Panc1 (cell line): ENCODE measurements around the gene SLC44A1. TPM values are rescaled to one million over a fixed set of nuclear protein-coding genes. Genes with fewer than 3 reads are reported as not detected.

Source experiments
- ATAC-seq: fragments of 200-7000 bp; cut with Tn5 transposase; 2 replicates; pipeline ENCODE4 v1.9.1; 2020; ENCODE audit warnings: mild to moderate bottlenecking, moderate library complexity
- BruUV-seq: library from RNA; stranded (reverse); fragments of 400-500 nt; replicated peaks from 2 replicates; lab custom pipeline; 2021; lab: Mats Ljungman, UMichigan
- CTCF ChIA-PET: fragments of 300-600 bp; sonication (Branson Sonifier 250); formaldehyde crosslinking; loops from one replicate; lab custom pipeline; 2022; ENCODE audit warnings: antibody characterized with exemption; lab: Charles Lee
- POLR2A ChIA-PET: fragments of 300-600 bp; sonication (Branson Sonifier 250); formaldehyde crosslinking; loops from one replicate; lab custom pipeline; 2022; ENCODE audit warnings: antibody characterized with exemption; lab: Charles Lee
- DNase-seq: peaks from one replicate; pipeline ENCODE4 v3.0.0-alpha.2; 2010; ENCODE audit warnings: low read depth, low spot score
- H3K27ac ChIP-seq: 2 replicates; pipeline ENCODE4 v1.5.1; 2011; ENCODE audit warnings: mild to moderate bottlenecking, low read length, inconsistent platforms
- H3K27me3 ChIP-seq: fragments of 200-500 bp; sonication (Bioruptor generic); 2 replicates; pipeline ENCODE4 v1.6.0; 2014; ENCODE audit warnings: low read length, inconsistent platforms; ENCODE audit not compliant: control insufficient read depth, insufficient read depth
- H3K36me3 ChIP-seq: fragments of 200-500 bp; sonication (Bioruptor generic); 2 replicates; pipeline ENCODE4 v1.5.1; 2014; ENCODE audit warnings: inconsistent platforms, mild to moderate bottlenecking, low read length, moderate library complexity; ENCODE audit not compliant: control insufficient read depth, insufficient read depth
- H3K4me1 ChIP-seq: 2 replicates; pipeline ENCODE4 v1.5.1; 2011; ENCODE audit warnings: inconsistent platforms, mild to moderate bottlenecking, low read length, moderate library complexity; ENCODE audit not compliant: control insufficient read depth, insufficient read depth
- H3K4me3 ChIP-seq, 2 experiments: 2 replicates each; pipeline ENCODE4 v1.5.1; 2011 to 2012; ENCODE audit warnings: low read depth in 2 of 2, low read length in 2 of 2, mild to moderate bottlenecking in 2 of 2, inconsistent platforms in 1 of 2, moderate library complexity in 1 of 2
- H3K9me3 ChIP-seq: fragments of 200-500 bp; sonication (Bioruptor generic); 2 replicates; pipeline ENCODE4 v1.5.1; 2014; ENCODE audit warnings: low read depth, mild to moderate bottlenecking, inconsistent platforms, low read length, moderate library complexity; ENCODE audit not compliant: control insufficient read depth, insufficient read depth
- POLR2AphosphoS5 ChIP-seq: IDR thresholded peaks from 2 replicates; pipeline ENCODE4 v1.6.1; 2012; ENCODE audit warnings: mild to moderate bottlenecking, low read depth, low read length, moderate library complexity
- SIN3A ChIP-seq: IDR thresholded peaks from 2 replicates; pipeline ENCODE4 v1.6.1; 2012; ENCODE audit warnings: low read depth, mild to moderate bottlenecking, low read length, moderate library complexity, borderline replicate concordance; ENCODE audit not compliant: insufficient read depth
- TCF7L2 ChIP-seq: IDR thresholded peaks from 2 replicates; pipeline ENCODE4 v1.6.1; 2011; ENCODE audit warnings: mild to moderate bottlenecking, low read depth, low read length, inconsistent platforms
- in situ Hi-C: cut with HindIII; loops from 2 replicates; pipeline ENCODE4 v1.10.0; 2016; ENCODE audit warnings: low sequenced_read_pairs, low pct_unique_long_range_greater_than_20kb
- intact Hi-C: fragments of 100-400 bp; cut with micrococcal nuclease; formaldehyde crosslinking; loops from one replicate; pipeline ENCODE4 v1.10.0; 2022; ENCODE audit not compliant: unreplicated experiment
- total RNA-seq: library from RNA; stranded (reverse); gene quantifications from one replicate; pipeline ENCODE4 v1.2.1, GENCODE V29; 2021; ENCODE audit not compliant: unreplicated experiment
- TF ChIP-seq, protein P1 (sequence below): fragments of 450-650 bp; IDR thresholded peaks from 2 replicates; pipeline ENCODE4 v1.5.1; 2017; ENCODE audit warnings: mild to moderate bottlenecking
- TF ChIP-seq, protein P2 (sequence below), 2 experiments: IDR thresholded peaks; 2 replicates each; pipeline ENCODE4 v1.6.1; 2011 to 2012; ENCODE audit warnings: low read depth in 2 of 2, control low read depth in 1 of 2, low read length in 1 of 2, mild to moderate bottlenecking in 1 of 2, moderate library complexity in 1 of 2; ENCODE audit not compliant: insufficient read depth in 1 of 2

The SLC44A1 gene
- total RNA-seq, 1 experiment from 2014 or later: 8.7 TPM

DNA sequence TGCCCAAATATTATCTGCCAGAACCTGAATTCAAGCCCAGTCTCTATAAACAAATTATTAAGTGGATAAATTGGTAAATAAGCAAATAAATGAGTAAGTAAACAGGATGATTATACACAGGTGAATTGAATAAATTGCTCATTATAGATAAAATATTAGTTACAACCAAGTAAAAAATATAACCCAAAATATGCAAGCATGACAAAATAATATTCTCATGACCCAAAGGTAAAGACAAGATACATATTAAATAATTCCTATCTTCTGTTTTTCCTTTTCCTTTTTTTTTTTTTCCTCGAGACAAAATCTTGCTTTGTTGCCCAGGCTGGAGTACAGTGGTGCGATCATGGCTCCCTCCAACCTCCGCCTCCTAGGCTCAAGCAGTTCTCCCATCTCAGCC lies 182.2 kb downstream of the SLC44A1 start:
- in situ Hi-C loops: no loop called here
- H3K27me3 ChIP-seq: no peaks in the 10 kb centered on the region
- no TSS peak for BruUV-seq
- no peaks in the 10 kb centered on the region for H3K9me3 ChIP-seq
- no peaks in the 10 kb centered on the region for H3K4me1 ChIP-seq
- no peaks in the 10 kb centered on the region for H3K36me3 ChIP-seq
- ChIA-PET POLR2A (no interaction called here), CTCF (no interaction called here)
- H3K27ac ChIP-seq: no peak overlapping the region
- intact Hi-C loops: loop anchor here (10.0 kb wide), 1 partner anchor 108 kb away; no protein-coding TSS in a partner anchor
- TF ChIP-seq, protein P1, sequence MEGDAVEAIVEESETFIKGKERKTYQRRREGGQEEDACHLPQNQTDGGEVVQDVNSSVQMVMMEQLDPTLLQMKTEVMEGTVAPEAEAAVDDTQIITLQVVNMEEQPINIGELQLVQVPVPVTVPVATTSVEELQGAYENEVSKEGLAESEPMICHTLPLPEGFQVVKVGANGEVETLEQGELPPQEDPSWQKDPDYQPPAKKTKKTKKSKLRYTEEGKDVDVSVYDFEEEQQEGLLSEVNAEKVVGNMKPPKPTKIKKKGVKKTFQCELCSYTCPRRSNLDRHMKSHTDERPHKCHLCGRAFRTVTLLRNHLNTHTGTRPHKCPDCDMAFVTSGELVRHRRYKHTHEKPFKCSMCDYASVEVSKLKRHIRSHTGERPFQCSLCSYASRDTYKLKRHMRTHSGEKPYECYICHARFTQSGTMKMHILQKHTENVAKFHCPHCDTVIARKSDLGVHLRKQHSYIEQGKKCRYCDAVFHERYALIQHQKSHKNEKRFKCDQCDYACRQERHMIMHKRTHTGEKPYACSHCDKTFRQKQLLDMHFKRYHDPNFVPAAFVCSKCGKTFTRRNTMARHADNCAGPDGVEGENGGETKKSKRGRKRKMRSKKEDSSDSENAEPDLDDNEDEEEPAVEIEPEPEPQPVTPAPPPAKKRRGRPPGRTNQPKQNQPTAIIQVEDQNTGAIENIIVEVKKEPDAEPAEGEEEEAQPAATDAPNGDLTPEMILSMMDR: no peak
- TF ChIP-seq SIN3A: no peak
- no peak for TF ChIP-seq POLR2AphosphoS5
- TF ChIP-seq, protein P2, sequence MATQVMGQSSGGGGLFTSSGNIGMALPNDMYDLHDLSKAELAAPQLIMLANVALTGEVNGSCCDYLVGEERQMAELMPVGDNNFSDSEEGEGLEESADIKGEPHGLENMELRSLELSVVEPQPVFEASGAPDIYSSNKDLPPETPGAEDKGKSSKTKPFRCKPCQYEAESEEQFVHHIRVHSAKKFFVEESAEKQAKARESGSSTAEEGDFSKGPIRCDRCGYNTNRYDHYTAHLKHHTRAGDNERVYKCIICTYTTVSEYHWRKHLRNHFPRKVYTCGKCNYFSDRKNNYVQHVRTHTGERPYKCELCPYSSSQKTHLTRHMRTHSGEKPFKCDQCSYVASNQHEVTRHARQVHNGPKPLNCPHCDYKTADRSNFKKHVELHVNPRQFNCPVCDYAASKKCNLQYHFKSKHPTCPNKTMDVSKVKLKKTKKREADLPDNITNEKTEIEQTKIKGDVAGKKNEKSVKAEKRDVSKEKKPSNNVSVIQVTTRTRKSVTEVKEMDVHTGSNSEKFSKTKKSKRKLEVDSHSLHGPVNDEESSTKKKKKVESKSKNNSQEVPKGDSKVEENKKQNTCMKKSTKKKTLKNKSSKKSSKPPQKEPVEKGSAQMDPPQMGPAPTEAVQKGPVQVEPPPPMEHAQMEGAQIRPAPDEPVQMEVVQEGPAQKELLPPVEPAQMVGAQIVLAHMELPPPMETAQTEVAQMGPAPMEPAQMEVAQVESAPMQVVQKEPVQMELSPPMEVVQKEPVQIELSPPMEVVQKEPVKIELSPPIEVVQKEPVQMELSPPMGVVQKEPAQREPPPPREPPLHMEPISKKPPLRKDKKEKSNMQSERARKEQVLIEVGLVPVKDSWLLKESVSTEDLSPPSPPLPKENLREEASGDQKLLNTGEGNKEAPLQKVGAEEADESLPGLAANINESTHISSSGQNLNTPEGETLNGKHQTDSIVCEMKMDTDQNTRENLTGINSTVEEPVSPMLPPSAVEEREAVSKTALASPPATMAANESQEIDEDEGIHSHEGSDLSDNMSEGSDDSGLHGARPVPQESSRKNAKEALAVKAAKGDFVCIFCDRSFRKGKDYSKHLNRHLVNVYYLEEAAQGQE (IDR thresholded peaks at IDR 0.05; ENCODE audit: insufficient read depth in 1 of 2, low read depth in 2 of 2, low read length in 1 of 2): no peak
- TF ChIP-seq TCF7L2: no peak
- no peak overlapping the region for H3K4me3 ChIP-seq
- no peak for DNase-seq
- ATAC-seq: no peak

DNA sequence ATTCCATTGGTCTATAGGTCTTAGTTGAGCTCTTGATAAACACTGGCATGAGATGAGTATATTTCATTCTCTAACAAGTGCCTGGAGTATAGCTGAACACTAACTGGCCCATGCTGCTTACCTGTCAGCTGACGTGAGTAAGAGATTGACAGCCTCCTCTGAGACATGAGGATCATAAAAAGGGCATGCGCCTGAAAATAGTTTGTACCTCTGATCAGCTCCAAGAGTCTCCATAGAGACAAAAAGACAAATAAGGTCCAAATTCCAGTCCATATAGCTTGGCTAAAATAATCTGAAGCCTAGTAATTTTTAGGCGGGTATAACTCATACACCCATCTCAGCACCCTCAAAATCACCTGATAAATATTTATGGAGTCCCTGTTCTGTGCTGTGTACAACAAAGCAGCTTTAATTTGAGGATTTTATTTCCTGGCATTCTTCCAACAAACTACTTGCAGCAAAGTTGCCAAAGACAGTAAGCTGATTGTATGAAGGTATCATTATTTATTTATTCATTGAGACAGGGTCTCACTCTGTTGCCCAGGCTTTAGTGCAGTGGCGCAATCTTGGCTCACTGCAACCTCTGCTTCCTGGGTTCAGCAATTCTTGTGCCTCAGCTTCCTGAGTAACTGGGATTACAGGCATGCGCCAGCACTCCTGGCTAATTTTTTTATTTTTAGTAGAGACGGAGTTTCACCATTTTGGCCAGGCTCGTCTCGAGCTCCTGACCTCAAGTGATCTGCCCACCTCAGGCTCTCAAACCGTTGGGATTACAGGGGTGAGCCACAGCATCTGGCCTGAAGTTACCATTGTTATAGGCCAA lies 187.2 kb downstream of the SLC44A1 start:
- no TSS peak for BruUV-seq
- ChIA-PET CTCF (no interaction called here), POLR2A (no interaction called here)
- Histone ChIP-seq H3K9me3 (no peaks in the 10 kb centered on the region), H3K27me3 (no peaks in the 10 kb centered on the region), H3K4me3 (no peak overlapping the region), H3K4me1 (no peaks in the 10 kb centered on the region), H3K27ac (no peak overlapping the region), H3K36me3 (no peaks in the 10 kb centered on the region)
- intact Hi-C loops: no loop called here
- in situ Hi-C loops: no loop called here
- no peak for DNase-seq
- TF ChIP-seq, protein P1: no peak
- TF ChIP-seq SIN3A (no peak), POLR2AphosphoS5 (no peak), TCF7L2 (no peak)
- ATAC-seq: no peak
